Activated CD8-positive, alpha-beta T cell treated with anti-CD3 and anti-CD28 coated beads for 36 hours (primary cell): ENCODE results near the gene MTMR3. TPM values are rescaled to one million over a fixed set of nuclear protein-coding genes. Genes with fewer than 3 reads are reported as not detected.
"Not testable (repeated sequence)": the region's sequence is repeated elsewhere in the genome, so short reads cannot be mapped to it uniquely, and the experiment has no call there.

Source experiments
- ATAC-seq: fragments of 200-7000 bp; cut with Tn5 transposase; one replicate; pipeline ENCODE4 v1.10.0; 2021; ENCODE audit warnings: mild to moderate bottlenecking, moderate library complexity
- CTCF ChIA-PET: fragments of 350-600 bp; sonication (Branson Sonifier 250); formaldehyde crosslinking; loops from one replicate; lab custom pipeline; 2021; ENCODE audit warnings: antibody characterized with exemption; lab: Charles Lee
- POLR2A ChIA-PET: fragments of 350-600 bp; sonication (Branson Sonifier 250); formaldehyde crosslinking; loops from one replicate; lab custom pipeline; 2021; ENCODE audit warnings: antibody characterized with exemption; lab: Charles Lee
- DNase-seq: peaks from one replicate; pipeline ENCODE4 v3.0.0-alpha.2; 2020
- H3K27ac Mint-ChIP-seq: one replicate; pipeline ENCODE4 v1.8.0; 2021; ENCODE audit warnings: mild to moderate bottlenecking, mixed read lengths
- H3K27me3 Mint-ChIP-seq: one replicate; pipeline ENCODE4 v1.8.0; 2021; ENCODE audit warnings: mixed read lengths
- H3K36me3 Mint-ChIP-seq: one replicate; pipeline ENCODE4 v1.8.0; 2021; ENCODE audit warnings: low read depth, mixed read lengths
- H3K4me1 Mint-ChIP-seq: one replicate; pipeline ENCODE4 v1.8.0; 2021; ENCODE audit warnings: low read depth, mixed read lengths
- H3K4me3 Mint-ChIP-seq: one replicate; pipeline ENCODE4 v1.8.0; 2021; ENCODE audit warnings: mild to moderate bottlenecking, moderate library complexity, mixed read lengths
- H3K9me3 Mint-ChIP-seq: one replicate; pipeline ENCODE4 v1.8.0; 2021; ENCODE audit warnings: mixed read lengths
- CTCF ChIP-seq: fragments of 200-600 bp; IDR thresholded peaks from one replicate; pipeline ENCODE4 v1.8.0; 2022; ENCODE audit warnings: antibody characterized with exemption, mild to moderate bottlenecking
- intact Hi-C: fragments of 100-400 bp; cut with micrococcal nuclease; formaldehyde crosslinking; loops from one replicate; pipeline ENCODE4 v1.10.0; 2022
- total RNA-seq, 2 experiments: library from RNA; stranded (reverse); gene quantifications; one replicate each; pipeline ENCODE4 v1.2.3, GENCODE V29; 2021

MTMR3 gene
- total RNA-seq, 2 experiments from 2014 or later, result 19.5 to 21.3 TPM

GRCh38 chr22:29855611-29856181 lies 27.3 kb upstream of the MTMR3 start:
- ChIA-PET CTCF (interaction anchor here (0.6 kb wide), 1 partner anchor 150 kb away, joined by 3 read pairs; no protein-coding TSS in a partner anchor), POLR2A (no interaction called here)
- ATAC-seq, result no peak
- DNase-seq, result no peak
- Mint-ChIP-seq H3K4me1 (no peaks in the 10 kb centered on the region), H3K36me3 (no peaks in the 10 kb centered on the region), H3K4me3 (no peak overlapping the region), H3K27ac (no peak overlapping the region), H3K9me3 (no peaks in the 10 kb centered on the region), H3K27me3 (peaks cover 2% of the 10 kb centered on the region)
- no peak for TF ChIP-seq CTCF
- intact Hi-C loops, result no loop called here

- ChIA-PET POLR2A (interaction anchor here (1.4 kb wide), 1 partner anchor 12 kb away, joined by 3 read pairs; no protein-coding TSS in a partner anchor), CTCF (no interaction called here)
- no peaks in the 10 kb centered on the region for H3K36me3 Mint-ChIP-seq
- intact Hi-C loops, result no loop called here
- no peak for TF ChIP-seq CTCF
- H3K27me3 Mint-ChIP-seq, result peaks cover 2% of the 10 kb centered on the region
- H3K27ac Mint-ChIP-seq, result no peak overlapping the region
- no peaks in the 10 kb centered on the region for H3K9me3 Mint-ChIP-seq
- H3K4me1 Mint-ChIP-seq, result no peaks in the 10 kb centered on the region
- no peak for ATAC-seq
- no peak for DNase-seq
- no peak overlapping the region for H3K4me3 Mint-ChIP-seq
Observed at GRCh38 chr22:29856496-29856895, 26.5 kb upstream of the MTMR3 start.

- intact Hi-C loops, H3K4me3 Mint-ChIP-seq, DNase-seq, CTCF ChIA-PET, H3K27me3 Mint-ChIP-seq, H3K27ac Mint-ChIP-seq, H3K36me3 Mint-ChIP-seq, POLR2A ChIA-PET, ATAC-seq, H3K4me1 Mint-ChIP-seq, H3K9me3 Mint-ChIP-seq: not testable (repeated sequence)
Observed at GRCh38 chr22:29859030-29859429, 23.9 kb upstream of the MTMR3 start.

GRCh38 chr22:29860006-29860766 lies 22.8 kb upstream of the MTMR3 start:
- POLR2A ChIA-PET, result interaction anchor here (0.6 kb wide), 1 partner anchor 519 kb away, joined by 3 read pairs; no protein-coding TSS in a partner anchor
- Mint-ChIP-seq H3K36me3 (no peaks in the 10 kb centered on the region), H3K4me1 (no peaks in the 10 kb centered on the region)

More at GRCh38 chr22:29860006-29860766, 22.8 kb upstream of the MTMR3 start:
- intact Hi-C loops, result no loop called here
- Mint-ChIP-seq H3K4me3 (no peak overlapping the region), H3K9me3 (no peaks in the 10 kb centered on the region), H3K27me3 (no peaks in the 10 kb centered on the region), H3K27ac (no peak overlapping the region)
- DNase-seq (no peak), ATAC-seq (no peak)
- CTCF ChIA-PET, result no interaction called here
- no peak for TF ChIP-seq CTCF
